Measurements from ENCODE around the gene GPRC5D.

The GPRC5D gene

DNA sequence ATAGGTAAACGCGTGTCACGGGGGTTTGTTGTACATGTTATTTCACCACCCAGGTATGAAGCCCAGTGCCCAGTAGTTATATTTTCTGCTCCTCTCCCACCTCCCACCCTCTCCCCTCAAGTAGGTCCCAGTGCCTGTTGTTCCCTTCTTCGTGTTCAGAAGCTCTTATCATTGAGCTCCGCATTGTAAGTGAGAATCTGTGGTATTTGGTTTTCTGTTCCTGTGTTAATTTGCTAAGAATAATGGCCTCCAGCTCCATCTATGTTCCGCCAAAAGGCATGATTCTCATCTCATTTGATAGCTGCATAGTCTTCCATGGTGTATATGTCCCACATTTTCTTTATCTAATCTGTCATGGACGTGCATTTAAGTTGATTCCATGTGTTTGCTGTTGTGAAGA is 6.9 kb upstream of the GPRC5D start:
- Mint-ChIP-seq H3K9me3 (no peaks in the 10 kb centered on the region), H3K4me1 (peaks cover 2% of the 10 kb centered on the region), H3K36me3 (no peaks in the 10 kb centered on the region), H3K4me3 (no peak overlapping the region), H3K27ac (no peak overlapping the region)
- DNase-seq (ENCODE audit: low spot score in 2 of 2) = no peak
- no peak for ATAC-seq

DNA sequence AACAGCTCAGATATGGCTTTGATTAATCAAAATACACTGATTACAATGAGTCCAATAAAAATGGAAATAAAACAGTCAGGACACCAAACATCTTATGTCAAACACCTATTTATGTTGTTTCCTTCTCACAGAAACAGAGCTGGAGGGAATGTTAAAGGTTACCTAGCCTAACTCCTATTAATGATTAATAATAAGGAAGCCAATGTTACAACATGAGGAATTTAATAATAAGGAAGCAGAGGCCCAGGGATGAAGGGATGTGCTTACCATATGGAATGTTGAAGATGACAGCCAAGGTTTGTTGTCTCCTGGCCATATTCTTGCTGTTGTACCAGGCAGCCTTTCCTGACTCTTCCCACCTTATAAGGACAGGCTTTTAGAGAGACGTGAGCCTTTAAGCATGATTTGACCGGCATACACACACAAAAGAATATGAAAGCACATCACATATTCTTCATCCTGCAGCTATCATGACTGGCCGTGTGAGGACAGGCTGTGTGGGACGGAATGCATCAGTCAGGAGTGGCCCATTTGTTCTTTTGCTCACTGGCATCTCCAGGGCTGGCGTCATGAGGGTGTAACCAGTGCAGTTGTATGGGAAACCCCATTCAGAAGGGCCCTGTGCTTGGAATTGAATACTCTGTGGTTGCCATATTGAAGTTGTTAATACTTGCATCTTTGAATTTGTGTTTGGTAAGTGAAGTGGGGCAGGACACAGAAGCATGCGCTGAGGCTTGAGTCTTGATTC is 3.1 kb upstream of the GPRC5D start:
- Mint-ChIP-seq H3K9me3 (no peaks in the 10 kb centered on the region), H3K4me3 (no peak overlapping the region), H3K36me3 (no peaks in the 10 kb centered on the region), H3K4me1 (no peaks in the 10 kb centered on the region), H3K27ac (no peak overlapping the region)
- ATAC-seq = no peak
- no peak for DNase-seq (ENCODE audit: low spot score in 2 of 2)

GRCh38 chr12:12954356-12954755 is 2.4 kb upstream of the GPRC5D start:
- H3K4me3 Mint-ChIP-seq = no peak overlapping the region
- H3K9me3 Mint-ChIP-seq = no peaks in the 10 kb centered on the region
- H3K27ac Mint-ChIP-seq = no peak overlapping the region
- no peak for DNase-seq (ENCODE audit: low spot score in 2 of 2)
- no peaks in the 10 kb centered on the region for H3K4me1 Mint-ChIP-seq
- H3K36me3 Mint-ChIP-seq = no peaks in the 10 kb centered on the region
- ATAC-seq = no peak

- H3K27ac Mint-ChIP-seq = no peak overlapping the region
- DNase-seq (ENCODE audit: low spot score in 2 of 2) (no peak), ATAC-seq (no peak)
- H3K4me3 Mint-ChIP-seq = no peak overlapping the region
- H3K4me1 Mint-ChIP-seq = no peaks in the 10 kb centered on the region
- no peaks in the 10 kb centered on the region for H3K9me3 Mint-ChIP-seq
- no peaks in the 10 kb centered on the region for H3K36me3 Mint-ChIP-seq
Measured at GRCh38 chr12:12951504-12951903, 466 bp downstream of the GPRC5D start.

DNA sequence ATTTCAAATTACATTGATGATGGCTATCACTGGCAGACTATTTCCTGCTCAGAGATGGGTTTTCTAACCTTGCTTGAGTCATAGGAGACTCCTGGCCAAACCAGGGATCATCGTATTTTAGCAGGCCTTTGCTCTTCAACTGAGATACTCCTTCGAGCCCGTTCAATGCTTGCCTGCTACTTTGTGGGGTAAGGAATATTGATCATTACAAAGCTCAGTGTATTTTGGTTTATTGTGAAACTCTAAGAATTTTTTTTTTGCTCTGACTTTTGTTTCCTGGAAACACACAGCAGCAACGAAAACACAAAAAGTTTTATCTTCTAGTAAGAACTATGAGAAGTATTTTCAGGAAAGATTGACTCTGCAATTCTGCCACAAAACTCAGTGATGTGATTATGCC is 4.1 kb downstream of the GPRC5D start:
- Mint-ChIP-seq H3K9me3 (no peaks in the 10 kb centered on the region), H3K27ac (no peak overlapping the region)
- ATAC-seq = no peak

DNA sequence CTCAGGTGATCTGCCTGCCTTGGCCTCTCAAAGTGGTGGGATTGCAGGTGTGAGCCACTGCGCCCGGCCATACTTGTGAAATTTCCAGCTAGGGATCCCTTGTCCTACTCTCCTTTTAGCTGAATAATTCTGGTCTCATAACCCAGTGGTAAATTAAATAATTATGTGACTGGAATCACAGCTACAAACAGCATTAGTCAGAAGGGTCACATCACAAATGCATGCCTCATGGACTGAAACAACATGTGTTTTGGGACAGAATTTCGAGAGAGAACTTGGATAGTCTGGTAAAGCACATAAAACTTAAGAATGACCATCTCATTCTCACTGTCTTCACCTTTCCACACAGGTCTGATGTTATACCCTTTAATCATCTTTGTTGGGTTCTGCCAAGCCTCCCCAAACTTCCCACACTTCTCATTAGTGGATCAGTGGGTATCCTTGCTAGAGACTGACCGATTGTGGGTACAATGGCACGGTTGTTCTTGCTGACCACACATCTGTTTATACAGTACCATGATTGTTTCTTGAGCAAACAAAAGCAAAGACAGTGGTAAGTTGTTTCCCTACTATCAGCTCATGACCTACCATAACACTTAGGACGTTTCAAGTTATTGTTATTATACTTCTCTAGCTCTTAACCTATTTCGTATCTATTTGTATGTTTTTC is 5.1 kb downstream of the GPRC5D start:
- Mint-ChIP-seq H3K9me3 (no peaks in the 10 kb centered on the region), H3K4me1 (no peaks in the 10 kb centered on the region), H3K27ac (no peak overlapping the region), H3K36me3 (no peaks in the 10 kb centered on the region), H3K4me3 (no peak overlapping the region)
- ATAC-seq (no peak), DNase-seq (ENCODE audit: low spot score in 2 of 2) (no peak)

More for the DNA sequence above, 4.1 kb downstream of the GPRC5D start:
- no peaks in the 10 kb centered on the region for H3K4me1 Mint-ChIP-seq
- H3K4me3 Mint-ChIP-seq = no peak overlapping the region
- no peak for DNase-seq (ENCODE audit: low spot score in 2 of 2)
- no peaks in the 10 kb centered on the region for H3K36me3 Mint-ChIP-seq

- Mint-ChIP-seq H3K4me3 (no peak overlapping the region), H3K9me3 (no peaks in the 10 kb centered on the region), H3K36me3 (no peaks in the 10 kb centered on the region), H3K4me1 (no peaks in the 10 kb centered on the region), H3K27ac (no peak overlapping the region)
- DNase-seq (ENCODE audit: low spot score in 2 of 2) (no peak), ATAC-seq (no peak)
Measured at GRCh38 chr12:12945591-12945990, 6.4 kb downstream of the GPRC5D start.

GRCh38 chr12:12943586-12944260 is 8.2 kb downstream of the GPRC5D start:
- DNase-seq (ENCODE audit: low spot score in 2 of 2) (no peak), ATAC-seq (no peak)
- H3K27ac Mint-ChIP-seq = no peak overlapping the region
- H3K4me1 Mint-ChIP-seq = no peaks in the 10 kb centered on the region
- no peak overlapping the region for H3K4me3 Mint-ChIP-seq
- no peaks in the 10 kb centered on the region for H3K36me3 Mint-ChIP-seq
- H3K9me3 Mint-ChIP-seq = no peaks in the 10 kb centered on the region

DNA sequence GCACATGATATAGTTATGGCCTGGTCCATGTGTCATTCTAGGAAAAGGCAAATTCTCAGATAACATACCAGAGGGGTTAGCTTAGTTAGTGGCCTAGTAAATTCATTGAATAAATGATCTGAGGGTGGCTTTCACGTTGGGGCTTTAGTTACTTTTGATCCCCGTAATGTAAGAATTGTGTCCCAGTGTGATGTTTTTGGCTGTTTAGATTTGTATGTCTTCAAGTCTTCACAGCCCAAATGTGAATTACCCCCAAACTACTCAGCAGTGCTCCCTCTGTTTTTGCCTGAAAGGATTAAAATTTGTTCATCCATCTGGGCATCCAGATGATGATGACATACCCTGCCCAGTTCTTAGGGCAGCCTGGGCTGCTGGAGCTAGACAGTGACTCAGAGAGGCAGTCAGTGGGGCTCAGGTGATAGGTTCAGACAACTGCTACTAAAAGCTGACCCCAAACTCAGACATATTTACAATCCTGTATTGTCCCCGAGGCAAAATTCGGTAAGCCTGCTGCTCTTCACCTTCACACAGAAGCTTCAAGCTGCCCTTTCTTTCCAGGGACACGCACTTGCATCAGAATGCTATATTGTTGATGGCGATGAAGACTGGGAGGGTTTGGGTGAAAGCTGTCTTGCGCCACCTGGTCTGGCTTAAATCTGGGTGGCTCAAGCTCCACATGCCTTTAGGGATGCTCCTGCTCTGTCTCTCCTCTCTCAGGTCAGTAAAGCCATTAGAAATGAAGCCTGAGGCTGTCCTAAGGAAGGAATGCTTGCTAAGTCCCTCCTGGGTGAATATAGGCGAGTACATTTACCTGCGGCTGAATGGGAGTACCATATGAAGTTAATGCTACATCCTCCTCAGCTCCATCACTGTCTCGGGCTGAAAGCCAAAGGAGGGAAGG is 10.3 kb downstream of the GPRC5D start:
- no peak overlapping the region for H3K27ac Mint-ChIP-seq
- DNase-seq (ENCODE audit: low spot score in 2 of 2) (no peak), ATAC-seq (no peak)
- no peaks in the 10 kb centered on the region for H3K4me1 Mint-ChIP-seq
- no peaks in the 10 kb centered on the region for H3K36me3 Mint-ChIP-seq
- no peaks in the 10 kb centered on the region for H3K9me3 Mint-ChIP-seq
- H3K4me3 Mint-ChIP-seq = no peak overlapping the region

- Mint-ChIP-seq H3K4me1 (no peaks in the 10 kb centered on the region), H3K4me3 (no peak overlapping the region), H3K9me3 (no peaks in the 10 kb centered on the region), H3K27ac (no peak overlapping the region), H3K36me3 (no peaks in the 10 kb centered on the region)
- ATAC-seq (no peak), DNase-seq (ENCODE audit: low spot score in 2 of 2) (no peak)
Measured at GRCh38 chr12:12939888-12940287, 12.1 kb downstream of the GPRC5D start.

GRCh38 chr12:12938541-12938940 is 13.4 kb downstream of the GPRC5D start:
- no peaks in the 10 kb centered on the region for H3K4me1 Mint-ChIP-seq

DNA sequence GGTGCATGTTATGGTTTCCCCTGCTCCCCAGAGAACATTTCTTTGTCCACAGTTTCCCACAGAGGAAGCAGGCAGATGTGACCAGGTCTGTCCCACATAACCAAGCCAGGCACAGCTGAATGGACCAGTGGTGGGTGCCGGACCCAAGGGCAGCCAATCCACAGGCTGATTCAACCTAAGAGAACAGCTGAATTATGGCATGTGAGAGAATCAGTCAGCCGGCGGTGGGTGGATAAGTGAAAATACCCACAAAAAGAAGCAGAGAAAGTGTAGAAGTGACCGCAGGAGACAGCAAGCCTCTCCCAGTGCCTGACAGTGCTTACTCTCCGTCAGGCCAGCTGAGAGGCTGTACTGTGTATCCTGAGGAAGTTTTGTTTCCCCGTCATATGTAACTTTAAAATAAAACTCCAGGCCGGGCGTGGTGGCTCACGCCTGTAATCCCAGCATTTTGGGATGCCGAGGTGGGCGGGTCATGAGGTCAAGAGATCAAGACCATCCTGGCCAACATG is 14.9 kb downstream of the GPRC5D start:
- Mint-ChIP-seq H3K27ac (no peak overlapping the region), H3K36me3 (no peaks in the 10 kb centered on the region), H3K9me3 (no peaks in the 10 kb centered on the region), H3K4me1 (no peaks in the 10 kb centered on the region), H3K4me3 (no peak overlapping the region)
- ATAC-seq (no peak), DNase-seq (ENCODE audit: low spot score in 2 of 2) (no peak)

More at GRCh38 chr12:12938541-12938940, 13.4 kb downstream of the GPRC5D start:
- ATAC-seq (no peak), DNase-seq (ENCODE audit: low spot score in 2 of 2) (no peak)
- Mint-ChIP-seq H3K27ac (no peak overlapping the region), H3K36me3 (no peaks in the 10 kb centered on the region), H3K4me3 (no peak overlapping the region), H3K9me3 (no peaks in the 10 kb centered on the region)

DNA sequence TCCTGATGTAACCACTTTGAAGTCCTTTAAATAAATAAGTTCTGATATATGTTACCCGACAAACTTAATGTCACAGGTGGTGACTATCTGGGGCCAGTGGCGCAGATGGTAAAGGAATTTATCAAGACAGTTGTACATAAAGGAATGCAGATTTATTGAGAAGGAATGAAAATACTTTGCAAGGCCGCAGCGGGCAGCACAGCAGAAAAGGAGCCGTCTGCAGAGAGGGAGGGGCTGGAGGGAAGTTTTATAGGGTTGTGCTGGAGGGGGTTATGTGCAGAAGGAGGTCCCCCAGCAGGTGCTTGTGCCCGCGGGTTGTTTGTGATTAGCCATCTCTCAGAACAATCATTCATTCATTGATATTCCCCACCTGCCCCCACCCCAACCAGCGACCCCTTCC is 17.4 kb downstream of the GPRC5D start:
- ATAC-seq (no peak), DNase-seq (ENCODE audit: low spot score in 2 of 2) (no peak)
- Mint-ChIP-seq H3K27ac (no peak overlapping the region), H3K4me1 (no peaks in the 10 kb centered on the region), H3K36me3 (no peaks in the 10 kb centered on the region), H3K9me3 (no peaks in the 10 kb centered on the region), H3K4me3 (no peak overlapping the region)

DNA sequence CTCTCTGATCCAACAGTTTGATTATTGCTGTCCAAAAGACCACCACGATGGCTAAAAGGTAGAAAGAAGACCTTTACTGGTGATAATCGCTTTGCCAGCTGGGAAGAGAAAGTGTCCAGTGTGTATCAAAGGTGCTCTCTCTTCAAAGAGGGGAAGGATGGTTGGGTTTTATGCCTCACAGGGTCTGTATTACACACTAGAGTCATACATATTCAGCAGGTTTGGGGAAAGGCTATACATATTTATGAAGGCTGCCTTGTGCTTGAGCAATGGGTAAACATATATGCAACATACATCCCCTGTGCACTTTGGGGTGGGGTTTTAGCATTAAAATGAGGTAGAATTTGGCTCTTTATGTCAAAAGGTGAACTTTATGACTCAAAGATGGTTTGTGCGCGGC is 18.2 kb downstream of the GPRC5D start:
- Mint-ChIP-seq H3K36me3 (no peaks in the 10 kb centered on the region), H3K4me1 (no peaks in the 10 kb centered on the region), H3K27ac (no peak overlapping the region), H3K9me3 (no peaks in the 10 kb centered on the region), H3K4me3 (no peak overlapping the region)
- DNase-seq (ENCODE audit: low spot score in 2 of 2) = no peak
- ATAC-seq = no peak

- Mint-ChIP-seq H3K9me3 (no peaks in the 10 kb centered on the region), H3K4me1 (no peaks in the 10 kb centered on the region), H3K36me3 (no peaks in the 10 kb centered on the region), H3K27ac (no peak overlapping the region), H3K4me3 (no peak overlapping the region)
- ATAC-seq (no peak), DNase-seq (ENCODE audit: low spot score in 2 of 2) (no peak)
Measured at GRCh38 chr12:12930633-12931219, 21.2 kb downstream of the GPRC5D start.
